Upper lobe of left lung (tissue), 4 donors: ENCODE data around the gene GRID1.
A peak's percentile ranks its signal among the peaks of the same experiment; 100 is the strongest.

ENCODE experiments used
- EP300 ChIP-seq, 4 donors: sonication (generic); formaldehyde crosslinking; IDR thresholded peaks; one replicate each; pipeline ENCODE4 v1.5.1; 2017; ENCODE audit warnings: antibody characterized with exemption in 4 of 4, control low read depth in 2 of 4
- POLR2A ChIP-seq, 4 donors: fragments of 450-650 bp; IDR thresholded peaks; one replicate each; pipeline ENCODE4 v1.5.1; 2016 to 2017; ENCODE audit warnings: antibody characterized with exemption in 4 of 4, mild to moderate bottlenecking in 2 of 4
- POLR2AphosphoS5 ChIP-seq, 2 donors: sonication (generic); formaldehyde crosslinking; IDR thresholded peaks; one replicate each; pipeline ENCODE4 v1.5.1; 2017; ENCODE audit warnings: antibody characterized with exemption in 2 of 2
- TF ChIP-seq, protein P1 (sequence below), 6 experiments: fragments of 450-650 bp in 4 of 6; fragments of 200-600 bp in 2 of 6; sonication (generic) in 2 of 6; IDR thresholded peaks; one replicate each; pipeline ENCODE4 v1.5.1; 2016 to 2019; ENCODE audit warnings: antibody characterized with exemption in 6 of 6

DNA sequence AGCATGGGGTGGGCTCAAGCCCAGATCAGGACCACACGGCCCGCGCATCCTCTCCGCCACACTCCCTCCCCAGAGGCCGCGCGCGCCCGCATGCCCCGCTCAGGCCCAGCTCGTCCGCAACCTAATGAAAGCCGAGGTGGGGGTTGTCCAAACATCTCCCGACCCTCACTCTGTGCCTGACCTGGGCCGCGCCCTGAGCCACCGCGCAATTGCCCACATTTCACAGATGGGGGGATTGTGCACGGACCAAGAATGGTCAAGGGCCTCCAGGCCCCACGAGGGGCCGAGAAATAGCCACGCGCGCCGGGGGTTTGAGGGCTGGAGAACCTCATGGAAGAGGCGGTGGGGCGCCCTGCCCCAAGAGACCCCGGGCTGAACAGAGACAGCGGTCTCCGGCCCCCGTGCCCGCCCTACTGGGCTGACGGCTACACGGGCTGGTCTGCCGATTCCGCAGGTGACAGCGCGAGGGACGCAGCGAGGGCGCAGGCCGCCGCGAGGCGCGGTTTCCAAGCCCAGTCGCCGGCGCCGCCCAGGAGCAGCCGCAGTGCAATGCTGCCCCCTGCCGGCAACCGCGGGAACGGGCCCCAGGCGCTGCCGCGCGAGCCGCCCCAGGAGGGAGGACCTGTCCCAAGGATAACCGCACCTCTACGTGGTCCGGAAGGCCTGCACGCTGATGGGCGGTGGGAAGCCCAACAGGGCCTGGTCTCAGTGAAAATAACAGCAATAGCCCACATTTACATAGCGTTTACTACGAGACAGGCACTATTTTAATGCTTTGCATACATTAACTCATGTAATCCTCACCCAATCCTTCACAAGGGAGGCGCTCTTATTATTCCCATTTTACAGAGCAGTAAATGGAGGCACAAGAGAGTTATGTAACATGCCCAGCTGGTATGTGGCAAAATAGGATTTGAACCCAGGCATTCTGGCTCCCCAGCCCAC lies 10.5 kb upstream of the GRID1 start:
- TF ChIP-seq POLR2AphosphoS5 (IDR thresholded peaks at IDR 0.05) (no peak), POLR2A (IDR thresholded peaks at IDR 0.05) (no peak), EP300 (IDR thresholded peaks at IDR 0.05) (no peak)
- TF ChIP-seq, protein P1, sequence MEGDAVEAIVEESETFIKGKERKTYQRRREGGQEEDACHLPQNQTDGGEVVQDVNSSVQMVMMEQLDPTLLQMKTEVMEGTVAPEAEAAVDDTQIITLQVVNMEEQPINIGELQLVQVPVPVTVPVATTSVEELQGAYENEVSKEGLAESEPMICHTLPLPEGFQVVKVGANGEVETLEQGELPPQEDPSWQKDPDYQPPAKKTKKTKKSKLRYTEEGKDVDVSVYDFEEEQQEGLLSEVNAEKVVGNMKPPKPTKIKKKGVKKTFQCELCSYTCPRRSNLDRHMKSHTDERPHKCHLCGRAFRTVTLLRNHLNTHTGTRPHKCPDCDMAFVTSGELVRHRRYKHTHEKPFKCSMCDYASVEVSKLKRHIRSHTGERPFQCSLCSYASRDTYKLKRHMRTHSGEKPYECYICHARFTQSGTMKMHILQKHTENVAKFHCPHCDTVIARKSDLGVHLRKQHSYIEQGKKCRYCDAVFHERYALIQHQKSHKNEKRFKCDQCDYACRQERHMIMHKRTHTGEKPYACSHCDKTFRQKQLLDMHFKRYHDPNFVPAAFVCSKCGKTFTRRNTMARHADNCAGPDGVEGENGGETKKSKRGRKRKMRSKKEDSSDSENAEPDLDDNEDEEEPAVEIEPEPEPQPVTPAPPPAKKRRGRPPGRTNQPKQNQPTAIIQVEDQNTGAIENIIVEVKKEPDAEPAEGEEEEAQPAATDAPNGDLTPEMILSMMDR (IDR thresholded peaks at IDR 0.05): peak; percentile 99 to 100 (median 100)
